Omental fat pad (tissue), 4 donors: ENCODE results near the gene NBPF3. TPM values are rescaled to one million over a fixed set of nuclear protein-coding genes. Genes with fewer than 3 reads are reported as not detected.
"Not testable (repeated sequence)": the region's sequence is repeated elsewhere in the genome, so short reads cannot be mapped to it uniquely, and the experiment has no call there.

ENCODE experiments used
- ATAC-seq: fragments of 150-250 bp; one replicate; pipeline ENCODE4 v1.9.1; 2016; ENCODE audit warnings: mild to moderate bottlenecking, moderate library complexity; ENCODE audit not compliant: low FRiP score
- DNase-seq: peaks from one replicate; pipeline ENCODE4 v3.0.0-alpha.2; 2019; ENCODE audit warnings: low spot score
- CTCF ChIP-seq, 3 donors: fragments of 450-650 bp; IDR thresholded peaks; one replicate each; pipeline ENCODE4 v1.5.1; 2016 to 2017; ENCODE audit warnings: antibody characterized with exemption in 3 of 3, mild to moderate bottlenecking in 3 of 3, moderate library complexity in 2 of 3
- total RNA-seq, 4 donors: library from RNA; depleted of rRNA; stranded (reverse); fragments of >200 nt; gene quantifications; one replicate each; pipeline ENCODE4 v1.1.0, GENCODE V29; 2016

NBPF3 gene
- total RNA-seq, 4 donors from 2014 or later: 4.6 to 20.5 (median 8.7) TPM

GRCh38 chr1:21406659-21407058 is 33.3 kb upstream of the NBPF3 start:
- no peak for ATAC-seq
- no peak for TF ChIP-seq CTCF (IDR thresholded peaks at IDR 0.05)

DNA sequence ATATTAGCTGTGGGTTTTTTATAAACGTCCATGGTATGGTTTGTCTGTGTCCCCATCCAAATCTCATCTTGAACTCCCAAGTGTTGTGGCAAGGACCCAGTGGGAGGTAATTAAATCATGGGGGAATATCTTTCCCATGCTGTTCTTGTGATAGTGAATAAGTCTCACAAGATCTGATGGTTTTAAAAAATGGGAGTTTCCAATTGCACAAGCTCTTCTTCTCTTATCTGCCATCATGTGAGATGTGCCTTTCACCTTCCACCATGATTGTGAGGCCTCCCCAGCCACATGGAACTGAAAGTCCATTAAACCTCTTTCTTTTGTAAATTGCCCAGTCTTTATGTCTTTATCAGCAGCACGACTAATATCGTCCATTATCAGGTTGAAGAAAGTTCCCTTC is 30.0 kb upstream of the NBPF3 start:
- not testable (repeated sequence) for ATAC-seq

More at GRCh38 chr1:21406659-21407058, 33.3 kb upstream of the NBPF3 start:
- no peak for DNase-seq

DNA sequence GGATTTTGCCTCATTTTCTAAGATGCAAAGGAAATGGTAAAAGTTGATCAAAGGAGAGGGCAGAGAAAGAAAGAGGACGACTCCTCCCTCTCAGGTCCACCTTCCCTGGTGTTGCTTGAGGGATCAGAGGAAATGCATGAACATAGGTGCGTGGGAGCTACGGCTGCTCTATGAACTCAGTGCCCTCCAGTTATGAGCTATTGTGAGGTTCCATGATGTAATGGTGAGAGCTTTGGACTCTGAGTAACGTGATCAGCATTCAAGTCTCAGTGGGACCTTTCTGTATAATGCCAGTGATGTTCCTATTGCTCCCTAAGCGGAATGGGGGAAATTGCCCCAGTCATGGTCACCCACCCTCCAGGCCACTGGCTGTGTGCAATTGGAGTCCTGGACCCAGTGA is 25.9 kb upstream of the NBPF3 start:
- DNase-seq: no peak
- TF ChIP-seq CTCF (IDR thresholded peaks at IDR 0.05): no peak
- ATAC-seq: no peak

More for the DNA sequence above, 30.0 kb upstream of the NBPF3 start:
- not testable (repeated sequence) for DNase-seq

GRCh38 chr1:21420378-21420777 is 19.6 kb upstream of the NBPF3 start:
- not testable (repeated sequence) for DNase-seq, ATAC-seq

DNA sequence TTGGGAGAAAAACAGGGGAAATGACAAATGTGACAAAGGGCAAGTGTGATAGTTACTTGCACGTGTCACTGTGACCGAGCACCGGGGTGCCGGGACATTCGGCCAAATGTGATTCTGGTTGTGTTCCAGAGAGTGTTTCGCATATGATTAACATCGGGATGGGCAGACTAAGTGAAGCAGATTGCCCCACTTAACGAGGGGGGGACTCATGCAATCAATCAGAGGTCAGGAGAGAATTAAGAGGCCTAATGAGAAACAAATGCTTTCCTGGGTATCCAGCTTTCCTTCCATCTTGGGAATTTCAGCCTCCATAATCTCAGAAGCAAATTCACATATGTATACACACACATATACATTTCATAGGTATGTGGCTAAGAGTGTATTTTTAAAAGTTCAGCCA is 18.6 kb upstream of the NBPF3 start:
- not testable (repeated sequence) for DNase-seq, ATAC-seq

DNA sequence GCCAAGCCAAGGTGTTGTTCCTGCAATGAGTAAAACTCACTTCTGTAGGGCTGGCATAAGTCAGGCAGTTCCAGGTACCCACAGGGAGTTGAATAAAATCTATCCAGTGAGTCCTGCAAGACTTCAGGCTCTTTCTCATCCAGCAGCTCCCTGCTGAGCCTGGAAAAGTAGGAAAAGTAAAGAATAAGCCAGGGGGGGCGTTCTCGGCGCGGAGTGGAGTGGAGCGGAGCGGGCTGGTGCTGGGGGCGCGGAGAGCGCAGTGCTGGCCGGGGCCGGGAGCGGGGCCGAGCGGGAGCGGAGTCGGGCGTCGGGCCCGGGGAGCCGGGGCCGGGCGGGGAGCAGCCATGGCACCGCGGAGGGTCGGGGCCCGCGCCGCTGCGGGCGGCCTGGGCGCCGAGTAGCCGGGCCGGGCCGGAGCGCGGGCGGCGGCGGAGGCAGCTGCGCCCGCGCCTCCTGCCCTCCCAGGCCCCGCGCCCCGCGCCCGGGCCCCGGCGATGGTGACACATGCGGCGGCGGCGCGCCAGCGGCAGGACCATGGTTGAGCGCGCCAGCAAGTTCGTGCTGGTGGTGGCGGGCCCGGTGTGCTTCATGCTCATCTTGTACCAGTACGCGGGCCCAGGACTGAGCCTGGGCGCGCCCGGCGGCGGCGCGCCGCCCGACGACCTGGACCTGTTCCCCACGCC is 12.0 kb upstream of the NBPF3 start:
- not testable (repeated sequence) for DNase-seq
- peak; percentile 62 for ATAC-seq

DNA sequence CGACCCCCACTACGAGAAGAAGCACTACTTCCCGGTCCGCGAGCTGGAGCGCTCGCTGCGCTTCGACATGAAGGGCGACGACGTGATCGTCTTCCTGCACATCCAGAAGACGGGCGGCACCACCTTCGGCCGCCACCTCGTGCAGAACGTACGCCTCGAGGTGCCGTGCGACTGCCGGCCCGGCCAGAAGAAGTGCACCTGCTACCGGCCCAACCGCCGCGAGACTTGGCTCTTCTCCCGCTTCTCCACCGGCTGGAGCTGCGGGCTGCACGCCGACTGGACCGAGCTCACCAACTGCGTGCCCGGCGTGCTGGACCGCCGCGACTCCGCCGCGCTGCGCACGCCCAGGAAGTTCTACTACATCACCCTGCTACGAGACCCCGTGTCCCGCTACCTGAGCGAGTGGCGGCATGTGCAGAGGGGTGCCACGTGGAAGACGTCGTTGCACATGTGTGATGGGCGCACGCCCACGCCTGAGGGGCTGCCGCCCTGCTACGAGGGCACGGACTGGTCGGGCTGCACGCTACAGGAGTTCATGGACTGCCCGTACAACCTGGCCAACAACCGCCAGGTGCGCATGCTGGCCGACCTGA is 11.4 kb upstream of the NBPF3 start:
- not testable (repeated sequence) for DNase-seq, ATAC-seq

- not testable (repeated sequence) for DNase-seq, ATAC-seq
These were observed 10.7 kb upstream of the NBPF3 start for GRCh38 chr1:21429210-21429609.

DNA sequence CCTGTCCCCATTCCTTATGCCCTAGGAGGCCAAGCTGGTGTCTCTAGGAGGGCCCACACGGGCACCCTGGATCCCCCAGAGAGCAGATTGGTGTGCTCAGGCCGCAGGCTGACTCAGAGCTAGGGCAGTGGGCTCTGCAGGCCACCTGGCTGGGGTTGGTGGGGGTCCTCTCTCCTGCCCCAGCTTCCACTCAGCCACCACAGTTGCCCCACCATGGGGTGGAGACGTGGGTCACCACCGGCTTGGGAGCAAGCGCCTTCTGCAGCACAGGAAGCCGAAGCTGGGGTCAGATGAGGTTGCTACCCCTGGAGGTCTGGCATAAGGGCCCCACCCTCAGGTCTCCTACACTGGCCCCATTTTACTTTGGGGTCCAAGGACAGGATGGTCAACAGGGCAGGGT is 9.1 kb upstream of the NBPF3 start:
- not testable (repeated sequence) for ATAC-seq, DNase-seq

- TF ChIP-seq CTCF (IDR thresholded peaks at IDR 0.05): no peak
- DNase-seq (no peak), ATAC-seq (no peak)
These were observed 5.5 kb upstream of the NBPF3 start for GRCh38 chr1:21434394-21434793.
